Right lung (tissue), 5 donors: ENCODE measurements around the gene MYOD1. TPM values are rescaled to one million over a fixed set of nuclear protein-coding genes. Genes with fewer than 3 reads are reported as not detected.

Experiments
- DNase-seq, 2 donors: peaks; one replicate each; pipeline ENCODE4 v3.0.0-alpha.2; 2013
- polyA plus RNA-seq, 5 donors: library from polyadenylated mRNA; unstranded; fragments of 120-200 nt; gene quantifications; one replicate each; pipeline versions ENCODE4 v1.2.1 to v1.2.3, GENCODE V29; 2013; ENCODE audit warnings: inconsistent platforms in 1 of 5, low replicate concordance in 1 of 5; ENCODE audit not compliant: insufficient read length in 5 of 5, insufficient read depth in 1 of 5

Gene MYOD1
- polyA plus RNA-seq, 5 donors: 3.6 TPM; not detected in 4

DNA sequence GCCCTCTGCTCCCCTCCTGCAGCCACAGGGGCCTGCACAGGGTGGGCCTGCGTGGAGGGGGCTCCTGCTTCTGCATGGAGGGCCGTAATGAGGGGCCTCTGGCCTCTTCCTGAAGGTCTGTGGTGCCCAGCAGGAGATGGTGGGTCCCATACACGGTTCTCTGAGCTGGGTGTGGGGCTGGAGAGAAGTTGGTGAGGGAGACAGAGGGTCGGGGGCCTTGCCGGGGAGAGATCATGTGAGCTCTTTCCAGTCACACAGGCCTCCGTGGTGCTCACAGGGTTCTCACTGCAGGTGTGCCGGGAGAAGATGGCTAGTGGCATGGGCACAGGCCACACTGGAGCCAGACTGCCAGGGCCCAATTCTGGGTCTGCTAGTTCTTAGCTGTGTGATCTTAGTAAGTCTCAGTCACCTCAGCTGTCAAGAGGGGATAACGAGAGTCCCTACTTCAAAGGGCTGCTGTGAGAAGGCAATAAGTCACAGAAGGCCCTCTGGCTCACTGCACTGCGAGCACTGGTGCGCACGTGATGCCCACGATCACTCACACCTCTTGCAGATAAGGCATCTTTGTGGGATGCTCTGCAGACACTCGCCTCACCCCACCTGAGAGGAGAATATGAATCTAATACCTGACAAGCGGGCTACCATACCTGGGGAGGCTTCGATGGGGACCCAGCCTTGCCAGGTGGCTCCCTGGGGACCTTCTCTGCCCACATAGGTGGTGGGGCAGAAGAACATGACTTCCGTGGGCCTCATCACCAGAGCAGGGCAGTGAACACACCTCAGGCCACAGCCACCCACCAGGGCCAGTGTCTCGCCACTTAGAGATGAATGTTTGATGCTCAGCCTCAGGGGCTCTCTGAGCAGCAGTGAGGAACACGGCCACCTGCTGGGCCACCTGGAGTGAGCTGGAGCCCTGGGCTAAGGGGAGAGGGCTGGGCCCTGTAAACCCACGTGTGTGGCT is 29.7 kb downstream of the MYOD1 start:
- DNase-seq: no peak

DNA sequence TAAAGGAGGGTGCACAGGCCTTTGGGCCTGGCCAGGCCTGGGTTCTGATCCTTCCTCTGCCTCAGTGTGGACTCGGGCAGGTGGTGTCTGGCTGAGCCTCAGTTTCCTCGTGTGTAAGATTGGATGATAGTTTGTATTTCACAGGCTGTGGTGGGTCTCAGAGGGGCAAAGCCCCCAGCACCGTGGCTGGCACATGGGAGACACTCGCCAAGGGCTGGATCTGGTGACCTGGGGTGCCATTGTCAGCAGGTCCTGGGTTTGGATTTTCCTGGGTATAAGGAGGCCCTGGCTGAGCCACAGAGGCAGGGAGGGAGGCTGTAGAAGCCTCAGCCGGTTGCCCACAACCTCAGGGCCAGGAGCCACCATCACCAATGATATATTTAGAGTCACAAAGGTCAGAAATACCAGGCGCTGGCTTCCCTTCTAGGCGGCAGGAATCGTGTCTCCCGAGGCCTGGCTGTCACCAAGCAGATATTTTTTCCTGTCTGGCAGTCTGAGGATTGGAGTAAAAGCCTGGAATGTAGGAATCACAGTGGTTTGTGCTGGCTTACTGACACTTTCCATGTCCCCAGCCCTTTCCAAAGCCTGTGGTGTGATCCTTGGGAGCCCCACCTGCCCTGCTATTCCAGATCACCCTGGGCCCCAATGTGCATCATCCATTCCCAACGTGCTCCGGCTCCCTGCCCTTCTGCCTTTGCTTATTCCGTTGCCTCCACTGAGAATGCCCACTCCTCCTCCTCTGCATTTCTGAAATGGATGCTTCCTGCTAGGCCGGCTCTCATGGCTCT is 30.8 kb downstream of the MYOD1 start:
- DNase-seq: no peak

DNA sequence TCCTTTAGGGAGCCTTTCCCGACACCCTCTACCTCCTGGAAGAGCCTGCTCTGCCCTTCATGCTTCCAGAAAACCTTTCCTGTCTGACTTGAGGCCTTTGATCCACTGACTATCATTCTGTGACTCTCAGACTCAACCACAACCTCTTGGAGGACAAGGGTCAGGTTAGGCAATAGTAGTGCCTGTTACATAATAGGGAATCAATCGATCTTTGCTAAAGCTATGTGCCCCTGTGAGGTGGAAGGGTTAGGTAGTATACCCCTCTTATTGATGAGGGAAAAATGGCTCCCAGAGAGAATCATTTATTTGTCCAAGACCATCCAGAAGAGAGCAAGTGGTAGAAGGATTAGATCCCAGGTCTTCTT is 31.4 kb downstream of the MYOD1 start:
- DNase-seq: no peak

DNA sequence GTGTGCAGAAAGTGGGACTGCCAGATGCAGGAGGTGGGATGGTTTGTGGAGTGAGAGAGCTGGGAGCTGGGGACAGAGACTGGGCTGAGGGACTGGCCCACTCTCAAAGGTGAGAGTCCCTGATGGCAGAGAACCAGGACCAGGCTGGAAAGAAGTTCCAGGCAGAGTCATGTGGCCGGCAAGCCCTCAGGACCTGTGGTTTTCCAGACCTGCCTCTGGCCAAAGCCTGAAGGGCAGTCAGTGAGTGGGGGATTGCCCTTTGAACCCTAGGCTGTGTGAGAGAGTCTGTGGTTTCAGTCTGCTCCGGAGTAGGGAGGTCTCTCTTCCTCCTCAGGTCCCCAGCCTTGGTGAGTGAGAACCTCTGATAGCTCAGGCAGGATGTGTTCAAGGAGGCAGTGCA is 32.2 kb downstream of the MYOD1 start:
- DNase-seq: no peak

DNA sequence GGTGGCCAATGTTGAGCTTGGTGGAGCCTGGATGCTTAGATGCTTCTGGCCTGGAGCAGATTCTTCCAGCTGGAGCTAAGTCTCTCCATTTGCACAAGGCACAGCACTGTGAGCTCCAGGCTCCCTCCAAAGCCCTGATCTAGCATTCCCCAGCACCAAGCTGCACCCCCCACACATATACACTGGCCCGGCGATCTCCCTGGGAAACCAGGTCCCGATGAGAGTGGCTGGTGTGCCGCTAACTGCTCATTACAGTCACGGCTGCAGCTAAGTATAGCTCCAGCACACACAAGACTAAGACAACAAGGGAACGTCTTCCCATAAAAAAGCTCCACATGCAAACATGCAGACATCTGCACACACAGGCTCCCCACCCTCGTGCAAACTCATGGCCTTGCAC is 32.8 kb downstream of the MYOD1 start:
- no peak for DNase-seq

DNA sequence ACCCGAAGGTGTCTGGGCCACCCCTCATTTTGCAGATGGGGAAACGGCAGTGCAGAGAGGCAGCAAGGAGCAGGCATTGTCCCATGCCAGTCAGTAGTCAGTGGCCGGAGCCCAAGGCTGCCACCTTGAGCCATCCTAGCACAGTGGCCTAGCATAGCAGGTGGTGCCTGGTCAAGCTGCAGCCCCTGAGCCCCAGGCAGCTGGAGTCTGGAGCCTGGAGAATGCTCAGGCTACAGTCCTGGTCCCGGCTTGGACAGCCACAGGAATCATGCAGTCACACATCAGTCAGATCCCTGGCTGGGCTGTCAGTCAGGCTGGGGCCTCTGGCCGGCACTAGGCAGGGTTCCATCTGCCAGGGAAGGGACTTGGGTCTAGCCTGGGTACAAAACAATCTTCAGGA is 33.8 kb downstream of the MYOD1 start:
- DNase-seq: no peak

DNA sequence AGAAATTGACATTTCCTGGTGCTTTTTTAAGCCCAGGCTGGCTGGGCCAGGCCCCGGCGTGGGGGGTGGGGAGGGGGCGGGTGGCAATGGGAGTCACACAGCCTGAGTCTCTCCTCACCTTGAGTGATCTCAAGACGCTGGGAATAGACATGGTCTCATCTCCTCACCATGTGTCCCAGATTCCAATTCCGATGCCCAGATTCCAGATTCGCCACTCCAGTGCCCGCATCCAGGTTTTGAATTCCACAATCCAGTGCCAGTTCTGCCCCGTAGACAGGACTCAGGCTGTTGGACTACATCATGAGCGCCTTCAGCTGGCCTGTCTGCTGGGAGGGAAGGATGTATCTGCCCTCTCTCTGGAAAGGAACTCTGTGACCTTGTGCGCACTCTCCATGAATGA is 34.3 kb downstream of the MYOD1 start:
- no peak for DNase-seq

DNA sequence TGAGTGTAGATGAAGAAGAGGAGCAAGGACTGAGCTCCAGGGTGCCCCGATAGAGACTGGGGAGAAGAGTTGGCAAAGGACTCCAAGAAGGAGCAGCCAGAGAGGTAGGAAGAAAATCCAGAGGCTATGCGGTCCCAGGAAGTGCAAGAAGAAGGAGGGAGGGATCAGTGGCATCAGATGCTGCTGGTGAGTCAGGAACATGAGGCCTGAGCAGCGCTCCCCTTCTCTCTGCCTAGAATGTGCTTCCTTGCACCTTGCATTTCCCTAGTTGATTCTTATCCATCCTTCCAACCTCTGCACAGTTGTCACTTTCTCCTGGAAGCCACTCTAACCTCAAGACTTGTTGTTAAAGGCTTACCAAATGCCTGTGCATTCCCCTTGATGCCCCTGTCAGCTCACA is 36.5 kb downstream of the MYOD1 start:
- DNase-seq: no peak

DNA sequence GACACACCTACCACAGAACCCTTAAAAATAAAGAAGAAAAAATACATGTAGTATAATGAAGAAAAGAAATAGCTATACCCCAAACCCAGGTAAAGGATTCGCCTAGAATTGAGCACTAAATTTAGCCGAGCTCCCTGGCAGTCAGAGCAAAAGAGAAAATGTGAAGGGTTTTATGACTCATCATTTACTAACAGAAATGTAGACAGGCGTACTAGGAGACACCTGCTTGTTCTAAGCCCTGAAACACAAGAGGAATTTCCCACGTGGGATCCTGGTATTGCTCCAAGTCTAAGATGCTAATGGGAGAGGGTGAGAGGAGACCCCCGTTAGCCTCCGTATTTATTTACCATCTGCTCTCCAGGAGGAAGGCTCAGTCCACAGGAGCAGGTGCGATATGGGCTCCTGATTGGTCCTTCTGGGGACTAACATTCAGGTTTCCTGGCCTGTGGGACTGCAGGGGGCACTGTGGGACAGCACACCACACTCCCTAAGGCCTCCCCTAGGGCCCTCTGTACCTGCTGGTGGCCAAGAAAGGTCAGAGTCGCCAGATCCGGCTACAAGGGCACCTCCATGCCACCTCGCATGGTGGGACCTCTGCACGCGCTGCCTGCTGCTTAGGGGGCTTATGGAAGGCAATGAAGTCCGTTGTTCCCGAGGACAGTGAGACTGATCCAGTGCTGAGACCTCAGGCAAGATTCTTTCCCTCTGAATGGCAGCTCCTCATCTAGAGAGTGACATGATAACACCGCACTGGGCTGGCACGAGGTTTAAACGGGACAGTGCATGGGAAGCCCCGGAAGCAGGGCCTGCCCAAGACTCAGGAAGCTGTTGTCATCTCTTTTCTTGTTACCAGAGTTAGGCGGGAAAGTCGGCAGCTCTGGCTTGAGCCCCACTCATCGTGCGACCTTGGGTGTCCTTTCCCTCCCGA is 41.0 kb downstream of the MYOD1 start:
- peak; percentile 9 to 12 for DNase-seq

DNA sequence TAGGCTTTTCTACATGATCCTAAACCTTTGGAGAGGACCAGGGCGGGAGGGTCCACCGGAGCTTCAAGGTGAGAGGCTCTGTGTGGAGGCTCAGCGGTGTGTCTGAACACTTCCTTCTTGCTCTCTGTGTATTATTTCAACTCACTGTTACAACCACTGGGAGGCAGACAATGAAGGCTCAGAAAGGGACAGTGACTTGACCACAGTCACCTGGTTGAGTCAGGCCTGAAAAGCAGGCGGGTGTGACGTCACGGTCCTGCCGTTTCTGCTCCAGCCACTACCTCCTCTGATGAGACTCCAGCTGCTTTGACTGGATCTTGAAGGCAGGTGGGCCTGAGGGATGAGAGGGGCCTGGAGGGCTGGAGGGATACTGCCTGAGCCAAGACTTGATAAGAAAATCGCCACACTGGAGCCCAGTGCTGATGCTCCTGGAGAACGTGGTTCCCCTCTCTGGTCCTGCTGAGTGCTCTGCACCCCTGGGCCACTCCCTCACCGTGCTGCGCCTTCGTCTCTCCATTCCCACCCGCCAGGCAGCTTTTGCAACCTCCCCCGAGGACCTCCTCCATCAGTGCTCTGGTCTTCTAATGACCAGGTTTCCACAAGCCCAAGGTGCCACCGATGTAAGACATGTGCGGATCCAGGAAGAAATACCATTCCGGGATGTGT is 43.1 kb downstream of the MYOD1 start:
- DNase-seq: no peak

DNA sequence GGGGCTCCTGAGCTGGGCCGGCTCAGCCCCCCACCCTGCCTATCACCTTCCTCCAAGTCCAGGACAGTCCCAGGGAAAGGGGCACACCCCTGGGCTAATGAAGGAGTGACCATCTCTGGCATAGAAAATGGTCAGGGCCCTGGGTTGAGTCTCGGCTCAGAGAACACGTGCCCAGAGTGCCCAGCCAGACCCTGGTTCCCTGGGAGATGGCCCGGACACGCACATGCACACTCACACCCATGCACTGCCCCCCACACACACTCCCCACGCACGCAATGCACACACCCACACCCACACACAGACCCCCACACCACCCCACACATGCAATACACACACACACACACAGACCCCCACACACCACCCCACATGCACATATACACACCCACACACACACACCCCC is 43.9 kb downstream of the MYOD1 start:
- DNase-seq: no peak

DNA sequence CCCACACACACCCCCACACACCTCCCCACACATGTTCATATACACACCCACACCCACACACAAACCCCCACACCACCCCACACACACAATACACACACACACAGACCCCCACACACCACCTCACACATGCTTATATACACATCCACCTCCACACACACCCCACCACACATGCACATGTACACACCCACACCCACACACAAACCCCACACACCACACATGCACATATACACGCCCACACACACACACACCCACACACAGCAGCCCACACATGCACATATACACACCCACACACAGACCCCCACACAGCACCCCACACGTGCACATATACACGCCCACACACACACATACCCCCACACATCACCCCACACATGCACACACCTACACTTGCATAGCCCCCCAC is 44.3 kb downstream of the MYOD1 start:
- DNase-seq: no peak

DNA sequence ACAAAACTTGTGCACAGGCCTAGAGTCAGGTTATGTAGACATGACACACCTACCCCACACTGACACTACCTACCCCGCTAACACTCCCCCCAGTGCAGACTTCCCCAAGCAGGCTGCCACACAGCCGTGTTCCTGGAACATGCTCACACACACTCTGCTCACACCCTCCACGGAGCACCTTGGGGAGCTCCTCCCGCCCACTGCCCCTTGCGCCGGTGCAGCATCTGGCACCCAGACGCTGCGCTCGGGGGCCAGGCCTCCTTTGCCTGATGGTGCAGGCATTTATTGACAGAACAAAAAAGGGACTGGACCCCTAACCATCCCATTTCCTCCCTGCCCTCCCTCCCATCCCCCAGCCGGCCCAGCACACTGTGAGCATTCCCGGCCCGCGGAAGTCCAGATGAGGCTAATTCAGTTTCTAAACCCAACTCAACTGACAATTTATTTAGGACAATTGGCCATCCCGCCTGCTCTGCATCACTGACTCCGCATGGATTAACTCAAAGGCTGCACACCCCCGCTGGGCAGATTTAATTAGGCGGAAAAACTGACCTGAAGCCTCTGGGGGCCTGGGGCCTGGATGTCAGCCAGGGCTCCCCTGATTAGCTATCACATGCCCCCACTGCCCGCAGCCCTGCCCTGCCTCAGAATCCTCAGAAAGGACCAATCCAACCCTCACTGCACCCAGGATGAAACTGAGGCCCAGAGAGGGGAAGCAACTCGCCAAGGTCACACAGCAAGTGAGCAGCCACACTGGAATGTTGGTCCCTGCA is 45.3 kb downstream of the MYOD1 start:
- no peak for DNase-seq

DNA sequence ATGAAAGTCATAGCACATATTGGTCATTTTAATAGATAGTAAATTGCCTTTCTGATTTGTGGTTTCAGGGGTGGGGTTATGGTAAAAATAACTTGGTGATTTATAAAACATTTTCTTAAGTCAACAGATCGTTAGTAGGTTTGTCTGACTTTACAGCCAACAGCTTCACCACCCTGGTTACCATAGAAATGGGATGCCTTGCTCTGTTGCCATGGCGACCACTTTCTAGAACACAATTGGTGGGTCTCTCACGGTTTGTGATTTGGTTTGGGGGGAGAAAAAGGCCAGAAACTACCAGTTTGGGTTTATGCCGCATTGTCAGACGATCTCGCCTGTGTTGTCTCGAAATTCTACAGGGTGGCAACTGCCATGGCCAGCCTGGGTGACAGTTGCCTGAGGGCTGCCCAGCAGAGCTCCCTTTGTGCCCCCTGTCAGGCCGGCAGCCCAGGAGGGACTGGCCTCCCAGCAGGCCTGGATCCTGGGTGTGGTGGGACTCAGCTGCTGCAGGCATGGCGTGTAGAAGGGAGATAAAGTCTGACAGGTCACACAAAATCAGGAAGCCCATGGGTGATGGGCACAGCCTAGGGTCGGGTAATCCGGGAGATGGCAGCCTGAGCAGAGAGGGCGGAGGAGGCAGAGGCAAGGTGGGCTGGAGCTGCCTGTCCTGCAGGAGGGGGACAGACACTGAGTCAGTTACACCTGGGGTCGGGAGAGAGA is 46.1 kb downstream of the MYOD1 start:
- DNase-seq: no peak

DNA sequence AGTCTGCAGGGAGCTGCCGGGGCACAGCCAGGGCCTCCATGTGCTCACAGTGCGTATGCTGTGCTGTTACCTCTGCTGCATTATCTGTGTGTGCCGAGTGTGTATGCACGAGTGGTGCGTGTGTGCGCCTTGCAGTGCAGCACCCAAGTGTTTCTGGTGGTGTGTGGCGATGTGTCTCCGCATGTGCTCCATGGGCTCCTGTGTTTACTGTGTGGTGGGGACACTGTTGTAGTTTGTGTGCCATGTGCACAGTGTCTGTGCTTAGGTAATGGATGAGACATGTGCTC is 46.6 kb downstream of the MYOD1 start:
- no peak for DNase-seq

DNA sequence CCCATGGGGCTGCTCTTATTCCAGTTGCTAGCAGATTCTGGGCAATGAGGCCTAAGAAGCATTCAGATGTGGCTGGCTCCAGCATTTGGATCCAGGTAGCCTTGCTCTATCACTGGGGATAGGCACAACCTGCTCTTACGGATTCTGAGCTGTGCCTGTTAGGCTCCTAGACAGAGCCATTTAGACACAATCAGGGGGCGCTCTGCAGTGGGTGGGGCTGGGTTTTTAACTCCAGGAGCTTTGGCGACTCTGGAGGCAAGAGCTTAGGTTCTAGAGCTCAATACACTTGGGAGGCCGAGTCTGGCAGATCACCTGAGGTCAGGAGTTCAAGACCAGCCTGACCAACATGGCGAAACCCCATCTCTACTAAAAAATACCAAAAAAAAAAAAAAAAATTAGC is 47.2 kb downstream of the MYOD1 start:
- no peak for DNase-seq

DNA sequence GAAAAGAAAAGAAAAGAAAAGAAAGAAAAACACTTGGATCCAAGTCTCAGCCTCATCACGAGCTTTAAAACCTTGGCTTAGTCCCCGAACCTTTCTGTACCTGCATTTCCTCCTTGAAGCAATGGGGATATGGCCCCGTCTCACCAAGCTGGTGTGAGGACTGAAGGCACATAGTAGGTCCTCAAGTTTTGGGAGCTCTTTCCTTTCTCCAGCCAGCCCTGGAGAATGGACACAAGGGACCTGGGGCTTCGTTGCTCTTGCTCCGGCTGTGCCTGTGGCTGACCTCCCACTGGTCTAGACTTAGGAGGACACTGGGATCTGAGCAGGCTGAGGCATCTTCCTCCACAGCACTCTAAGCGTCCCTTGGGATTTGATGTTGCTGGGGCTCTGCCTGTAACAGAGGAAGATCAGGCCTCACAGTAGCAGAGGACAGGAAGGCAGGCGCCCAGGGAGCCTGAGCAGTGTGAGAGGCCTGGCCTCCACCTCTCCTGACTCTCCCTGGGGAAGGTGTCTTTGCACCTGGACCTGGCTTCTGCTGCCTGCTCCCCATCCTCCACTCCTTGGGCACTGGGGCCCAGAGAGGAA is 48.0 kb downstream of the MYOD1 start:
- no peak for DNase-seq

DNA sequence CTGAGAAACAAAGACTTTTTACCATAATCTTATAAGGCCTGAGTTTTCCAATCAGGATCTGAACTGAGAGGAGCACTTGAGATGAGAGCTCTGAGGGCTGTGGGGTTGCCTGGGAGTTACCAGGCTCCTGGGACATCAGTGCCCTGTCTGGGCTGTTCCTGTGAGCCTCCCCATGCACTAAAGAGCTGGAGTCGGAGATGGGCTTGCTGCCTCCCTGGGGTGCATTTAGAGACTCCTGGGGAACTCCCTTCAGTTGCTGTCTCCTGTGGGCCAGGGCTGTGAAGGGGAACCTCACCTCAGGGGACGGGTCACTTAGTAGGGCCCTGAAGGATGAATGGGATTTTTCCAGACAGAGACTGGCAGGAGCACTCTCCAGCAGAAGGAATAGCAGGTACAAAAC is 48.5 kb downstream of the MYOD1 start:
- DNase-seq: no peak

DNA sequence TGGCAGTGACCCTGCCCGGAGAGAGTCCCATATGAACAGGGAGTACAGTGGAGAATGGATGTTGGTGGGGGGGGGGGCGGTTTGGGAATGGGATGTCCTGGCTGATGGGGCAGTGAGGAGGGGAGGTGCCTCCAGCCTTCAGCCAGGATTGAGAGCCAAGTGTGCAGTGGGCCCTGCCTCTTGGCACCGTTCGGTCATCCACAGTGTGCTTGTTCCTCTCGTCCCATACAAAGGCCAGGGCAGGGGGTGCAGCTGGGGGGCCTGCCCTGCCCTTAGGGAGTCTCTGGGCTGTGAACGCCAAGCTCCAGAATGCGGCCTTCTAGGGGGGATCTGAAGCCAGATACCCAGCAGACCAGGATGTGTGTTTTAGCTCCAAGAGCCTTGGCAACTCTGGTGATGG is 49.2 kb downstream of the MYOD1 start:
- no peak for DNase-seq

DNA sequence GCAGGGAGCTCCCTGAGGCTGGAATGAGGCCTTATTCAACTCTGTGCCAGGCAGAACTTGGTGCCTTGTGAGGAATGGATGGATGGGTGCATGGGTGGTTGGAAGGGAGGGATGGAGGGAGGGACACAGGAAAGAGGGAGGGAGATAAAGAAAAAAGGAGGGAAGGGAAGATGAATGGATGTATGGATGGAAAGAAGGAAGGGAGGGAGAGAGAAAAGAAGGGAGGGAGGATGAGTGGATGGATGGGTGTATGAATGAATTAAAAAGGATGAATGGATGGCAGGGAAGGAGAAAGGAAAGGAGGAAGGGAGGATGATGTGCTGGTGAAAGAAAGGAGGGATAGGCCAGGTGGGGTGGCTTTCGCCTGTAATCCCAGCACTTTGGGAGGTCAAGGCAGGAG is 49.8 kb downstream of the MYOD1 start:
- DNase-seq: no peak
